Activated CD8-positive, alpha-beta memory T cell treated with anti-CD3 and anti-CD28 coated beads for 48 hours (primary cell): ENCODE measurements around the gene SMIM10.
"Not testable (repeated sequence)": the region's sequence is repeated elsewhere in the genome, so short reads cannot be mapped to it uniquely, and the experiment has no call there.

ENCODE experiments used
- DNase-seq, 3 experiments: peaks; one replicate each; pipeline ENCODE4 v3.0.0-alpha.2; 2020; ENCODE audit warnings: low read depth in 2 of 3, low spot score in 2 of 3

Gene SMIM10

GRCh38 chrX:134990801-134991481, at the start of gene SMIM10:
Gene SMIM10, plus strand, starts transcription at chrX:134990991. Its CDS starts 105 bp downstream, at chrX:134991096.
- DNase-seq, result peak in 2 of 3 experiments; percentile 12 to 18

- DNase-seq, result not testable (repeated sequence)
Observed at GRCh38 chrX:134946364-134946763, 44.4 kb upstream of the SMIM10 start.

- DNase-seq, result no peak
Observed at GRCh38 chrX:134948333-134949241, 42.2 kb upstream of the SMIM10 start.

GRCh38 chrX:134949271-134949670, 41.5 kb upstream of the SMIM10 start:
- no peak for DNase-seq

GRCh38 chrX:134957836-134958235, 33.0 kb upstream of the SMIM10 start:
- no peak for DNase-seq

GRCh38 chrX:134960366-134960765, 30.4 kb upstream of the SMIM10 start:
- DNase-seq, result not testable (repeated sequence)

- DNase-seq, result no peak
Observed at GRCh38 chrX:134963041-134963440, 27.8 kb upstream of the SMIM10 start.

- no peak for DNase-seq
Observed at GRCh38 chrX:134969726-134970125, 21.1 kb upstream of the SMIM10 start.

GRCh38 chrX:134971926-134972325, 18.9 kb upstream of the SMIM10 start:
- no peak for DNase-seq

- no peak for DNase-seq
Observed at GRCh38 chrX:134975516-134975915, 15.3 kb upstream of the SMIM10 start.

GRCh38 chrX:134981910-134982309, 8.9 kb upstream of the SMIM10 start:
- DNase-seq, result no peak

GRCh38 chrX:134982748-134983147, 8.0 kb upstream of the SMIM10 start:
- DNase-seq, result no peak

GRCh38 chrX:134985479-134985878, 5.3 kb upstream of the SMIM10 start:
- DNase-seq, result no peak

- DNase-seq, result no peak
Observed at GRCh38 chrX:134990475-134990800, 353 bp upstream of the SMIM10 start.

GRCh38 chrX:134997646-134998045, 6.9 kb downstream of the SMIM10 start:
- DNase-seq, result no peak

- no peak for DNase-seq
Observed at GRCh38 chrX:134998246-134998645, 7.5 kb downstream of the SMIM10 start.

GRCh38 chrX:134999469-134999868, 8.7 kb downstream of the SMIM10 start:
- no peak for DNase-seq

- DNase-seq, result no peak
Observed at GRCh38 chrX:135000516-135000915, 9.7 kb downstream of the SMIM10 start.

GRCh38 chrX:135003876-135004623, 13.3 kb downstream of the SMIM10 start:
- peak; percentile 64 to 77 (median 67) for DNase-seq

- no peak for DNase-seq
Observed at GRCh38 chrX:135006187-135006586, 15.4 kb downstream of the SMIM10 start.

- no peak for DNase-seq
Observed at GRCh38 chrX:135009057-135009610, 18.3 kb downstream of the SMIM10 start.
